Motor neuron (in vitro differentiated cells): ENCODE data around the gene SIPA1L3. TPM values are rescaled to one million over a fixed set of nuclear protein-coding genes. Genes with fewer than 3 reads are reported as not detected.
"Not testable (repeated sequence)": the region's sequence is repeated elsewhere in the genome, so short reads cannot be mapped to it uniquely, and the experiment has no call there.

Experiments
- ATAC-seq, 8 experiments: fragments of 200-7000 bp; cut with Tn5 transposase; replicated peaks in 6 of 8; 2 replicates each; pipeline ENCODE4 v1.8.0; 2021; ENCODE audit warnings: mild to moderate bottlenecking in 8 of 8, moderate library complexity in 8 of 8
- H3K27ac ChIP-seq, 2 donors: fragments of 250-450 bp; sonication (Bioruptor Pico); 2 replicates each; pipeline ENCODE4 v1.9.0; 2021; ENCODE audit warnings: antibody characterized with exemption in 2 of 2, mild to moderate bottlenecking in 2 of 2, moderate library complexity in 1 of 2
- H3K4me1 ChIP-seq, 2 donors: fragments of 250-450 bp; sonication (Bioruptor Pico); replicated peaks in 1 of 2; 2 replicates each; pipeline ENCODE4 v1.6.1; 2021; ENCODE audit warnings: antibody characterized with exemption in 2 of 2, mild to moderate bottlenecking in 2 of 2, moderate library complexity in 1 of 2
- H3K4me3 ChIP-seq, 5 donors: fragments of 250-450 bp; sonication (Bioruptor Pico); 2 replicates each; pipeline ENCODE4 v1.9.0; 2021; ENCODE audit warnings: antibody characterized with exemption in 5 of 5, mild to moderate bottlenecking in 5 of 5, moderate library complexity in 4 of 5
- WGBS, 10 experiments: fragments of 450-650 bp; shearing (Covaris generic); methylation state at CpG; one replicate each; pipeline ENCODE4 v1.0.0; 2022; 5-methylcytosine and 5-hydroxymethylcytosine counted together
- in situ Hi-C, 9 experiments: fragments of 400-800 bp; cut with MboI; loops; one replicate each; pipeline ENCODE4 v1.15.0; 2021; ENCODE audit warnings: low sequenced_read_pairs in 9 of 9, low pct_unique_long_range_greater_than_20kb in 2 of 9; ENCODE audit not compliant: unreplicated experiment in 9 of 9
- total RNA-seq, 8 experiments: library from RNA; unstranded; fragments of 300-600 nt; gene quantifications; 2 replicates each; pipeline versions ENCODE4 v1.2.3 to v1.2.4, GENCODE V29; 2022

The SIPA1L3 gene
- total RNA-seq, 8 experiments from 2014 or later, result 8.5 to 22.1 (median 15.1) TPM

- H3K27ac ChIP-seq, result peak overlapping the region in 1 of 2 donors; percentile 63
- peak in 5 of 8 experiments; percentile 32 to 77 (median 73) for ATAC-seq
- peaks cover 0 to 10% of the 10 kb centered on the region in 2 donors for H3K4me1 ChIP-seq
- in situ Hi-C loops, result loop anchor here in 4 of 9 experiments (25.0 kb wide), 4 partner anchors 166 to 441 kb away; partner anchors contain the start of genes CATSPERG (in 2 of the 4), DPF1 (in 1 of the 4) and PSMD8 (in 1 of the 4)
- no peak overlapping the region for H3K4me3 ChIP-seq
- 37 to 100% (median 79%) methylated on average over 1 to 12 of the region's 23 CpGs; no CpG with 5 or more reads in 1 of the 10 experiments for WGBS, 10 experiments
Observed at GRCh38 chr19:37920591-37921450, 13.8 kb downstream of the SIPA1L3 start.

GRCh38 chr19:37924573-37924972, 17.6 kb downstream of the SIPA1L3 start:
- ATAC-seq, H3K4me3 ChIP-seq, H3K27ac ChIP-seq: not testable (repeated sequence)
- 92 to 100% (median 97%) methylated on average over 2 to 4 of the region's 8 CpGs; no CpG with 5 or more reads in 4 of the 10 experiments for WGBS, 10 experiments
- H3K4me1 ChIP-seq, result peaks cover 18 to 26% of the 10 kb centered on the region in 2 donors
- in situ Hi-C loops, result loop anchor here in 4 of 9 experiments (25.0 kb wide), 4 partner anchors 163 to 438 kb away; partner anchors contain the start of genes CATSPERG (in 2 of the 4), DPF1 (in 1 of the 4) and PSMD8 (in 1 of the 4)

GRCh38 chr19:37925212-37925611, 18.2 kb downstream of the SIPA1L3 start:
- H3K4me1 ChIP-seq, result peaks cover 19 to 26% of the 10 kb centered on the region in 2 donors
- in situ Hi-C loops, result no loop called here
- no peak overlapping the region for H3K27ac ChIP-seq
- no peak for ATAC-seq
- H3K4me3 ChIP-seq, result no peak overlapping the region
- WGBS, 10 experiments, result 86 to 100% (median 92%) methylated on average over 1 to 3 of the region's 3 CpGs; no CpG with 5 or more reads in 3 of the 10 experiments

GRCh38 chr19:37926255-37926654, 19.2 kb downstream of the SIPA1L3 start:
- Histone ChIP-seq H3K4me1 (peaks cover 20% of the 10 kb centered on the region in 2 donors), H3K4me3 (no peak overlapping the region), H3K27ac (no peak overlapping the region)
- 20 to 100% (median 82%) methylated on average over 1 to 6 of the region's 10 CpGs; no CpG with 5 or more reads in 6 of the 10 experiments for WGBS, 10 experiments
- ATAC-seq, result no peak
- in situ Hi-C loops, result no loop called here

GRCh38 chr19:37926711-37927110, 19.7 kb downstream of the SIPA1L3 start:
- in situ Hi-C loops, result no loop called here
- Histone ChIP-seq H3K4me1 (peaks cover 24% of the 10 kb centered on the region in 2 donors), H3K27ac (no peak overlapping the region), H3K4me3 (no peak overlapping the region)
- 67 to 100% (median 80%) methylated on average over 1 to 4 of the region's 5 CpGs; no CpG with 5 or more reads in 5 of the 10 experiments for WGBS, 10 experiments
- ATAC-seq, result peak in 2 of 8 experiments; percentile 26 to 59

DNA sequence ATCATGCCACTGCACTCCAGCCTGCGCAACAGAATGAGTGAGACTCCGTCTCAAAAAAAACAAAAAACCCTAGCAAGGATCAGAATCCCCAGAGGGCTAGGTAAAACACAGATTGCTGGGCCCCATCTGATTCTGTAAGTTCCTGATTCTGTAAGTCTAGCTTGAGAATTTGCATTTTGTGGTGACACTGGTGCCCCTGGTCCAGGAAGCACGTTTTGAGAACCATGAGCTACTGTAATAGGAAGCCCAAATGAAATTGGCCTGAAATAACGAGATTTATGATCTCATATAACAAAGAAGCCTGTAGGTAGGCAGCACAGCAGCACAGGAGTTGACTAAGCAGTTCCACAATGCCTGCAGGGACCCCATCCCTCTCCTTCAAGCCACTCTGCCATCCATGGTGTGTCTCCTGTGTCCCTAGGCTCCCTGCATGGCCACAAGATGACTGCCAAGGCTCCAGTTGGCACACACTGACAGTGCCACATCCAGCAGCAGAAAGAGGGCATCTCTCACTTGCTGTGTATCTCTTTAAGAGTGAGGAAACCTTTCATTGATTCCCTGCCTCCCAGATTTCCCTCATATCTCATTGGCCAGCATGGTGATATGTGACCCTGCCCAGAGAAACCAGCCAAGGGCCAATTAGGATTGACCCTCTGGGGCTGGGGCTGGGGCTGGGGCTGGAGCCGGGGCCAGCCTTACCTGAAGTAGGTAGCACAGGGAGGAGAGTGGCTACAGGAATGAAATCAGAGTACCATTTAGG, 21.7 kb downstream of the SIPA1L3 start:
- H3K27ac ChIP-seq, result peak overlapping the region; percentile 16 to 40
- peak in 2 of 8 experiments; percentile 5 to 33 for ATAC-seq
- H3K4me1 ChIP-seq, result peaks cover 44% of the 10 kb centered on the region in 2 donors
- 0 to 57% (median 53%) methylated on average over 1 to 5 of the region's 5 CpGs; no CpG with 5 or more reads in 4 of the 10 experiments for WGBS, 10 experiments
- H3K4me3 ChIP-seq, result no peak overlapping the region
- in situ Hi-C loops, result no loop called here

DNA sequence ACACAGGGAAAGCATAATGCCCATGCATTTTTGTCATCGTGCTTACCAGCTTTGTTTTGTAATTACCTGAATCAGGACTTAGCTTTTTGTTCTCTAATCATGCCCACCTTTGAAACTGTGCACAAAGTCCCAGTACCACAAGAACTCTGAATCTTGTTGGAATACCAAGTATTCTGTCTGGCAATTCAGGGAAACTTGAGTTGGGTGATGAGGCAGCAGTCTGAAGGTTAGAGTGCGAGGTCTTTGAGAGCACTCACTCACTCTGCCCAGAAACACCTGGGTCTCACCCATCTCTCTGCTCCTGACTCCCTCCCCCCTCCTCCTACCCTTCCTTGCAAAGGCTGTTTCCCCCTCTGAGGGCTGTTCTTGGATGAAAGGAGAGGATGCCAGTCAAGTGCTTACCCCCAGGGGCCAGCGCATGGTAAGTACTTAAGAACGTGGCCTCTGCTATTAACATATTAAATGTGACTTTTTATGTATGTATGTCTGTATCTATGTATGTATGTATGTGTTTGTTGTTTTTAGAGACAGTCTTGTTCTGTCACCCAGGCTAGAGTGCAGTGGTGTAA, 22.4 kb downstream of the SIPA1L3 start:
- peak overlapping the region in 1 of 2 donors; percentile 16 for H3K27ac ChIP-seq
- ATAC-seq, result peak in 3 of 8 experiments; percentile 47 to 96 (median 48)
- no peak overlapping the region for H3K4me3 ChIP-seq
- in situ Hi-C loops, result no loop called here
- 57 to 100% (median 69%) methylated on average over 1 to 3 of the region's 4 CpGs; no CpG with 5 or more reads in 4 of the 10 experiments for WGBS, 10 experiments
- peaks cover 48 to 50% of the 10 kb centered on the region in 2 donors for H3K4me1 ChIP-seq

- Histone ChIP-seq H3K27ac (no peak overlapping the region), H3K4me3 (no peak overlapping the region), H3K4me1 (peaks cover 53 to 56% of the 10 kb centered on the region in 2 donors)
- 84 to 100% (median 92%) methylated on average over 2 to 3 of the region's 5 CpGs; no CpG with 5 or more reads in 7 of the 10 experiments for WGBS, 10 experiments
- no peak for ATAC-seq
- in situ Hi-C loops, result no loop called here
Observed at GRCh38 chr19:37930416-37930815, 23.4 kb downstream of the SIPA1L3 start.

DNA sequence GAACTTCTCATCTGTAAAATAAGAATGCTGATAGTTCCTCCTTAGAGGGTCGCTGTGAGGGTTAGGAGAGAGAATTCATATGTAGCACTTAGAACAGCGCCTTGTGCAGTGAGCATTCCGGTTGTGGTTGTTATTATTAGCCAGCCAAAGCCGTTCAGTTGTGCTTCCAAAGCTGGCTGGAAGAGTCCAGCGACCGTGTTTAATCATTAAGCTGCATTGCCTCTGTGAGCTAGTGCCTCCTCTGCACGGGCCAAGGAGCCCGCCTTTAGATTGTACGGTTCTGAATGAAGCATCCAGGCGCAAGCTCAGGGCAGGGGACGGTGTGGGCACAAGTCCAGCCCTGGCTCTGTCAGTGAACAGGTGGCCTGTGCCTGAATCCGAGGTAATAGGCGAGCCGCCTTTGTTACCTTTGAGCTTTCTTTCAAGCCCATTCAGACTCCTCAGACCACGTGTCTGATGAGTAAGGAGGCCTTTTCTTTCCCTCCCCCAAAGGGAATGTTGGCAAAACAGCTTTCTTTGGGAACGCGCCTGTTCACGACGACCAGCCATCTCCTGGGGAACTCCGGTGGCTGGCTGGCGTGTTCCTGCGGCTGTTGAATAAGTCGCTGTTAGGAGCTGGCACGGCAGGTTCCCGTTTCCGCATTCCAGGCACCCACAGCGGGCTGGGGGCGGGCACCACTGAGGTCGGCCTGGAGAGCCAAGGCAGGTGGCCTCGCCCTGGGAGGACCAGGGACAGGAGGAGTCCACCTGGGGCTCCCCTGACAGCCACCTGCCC, 25.1 kb downstream of the SIPA1L3 start:
- H3K27ac ChIP-seq, result peak overlapping the region; percentile 84 to 89
- peaks cover 53 to 56% of the 10 kb centered on the region in 2 donors for H3K4me1 ChIP-seq
- in situ Hi-C loops, result no loop called here
- H3K4me3 ChIP-seq, result no peak overlapping the region
- peak in 6 of 8 experiments; percentile 37 to 64 (median 47) for ATAC-seq
- 0 to 80% (median 7%) methylated on average over 1 to 16 of the region's 30 CpGs; no CpG with 5 or more reads in 2 of the 10 experiments for WGBS, 10 experiments

- WGBS, 10 experiments, result 40 to 100% (median 70%) methylated on average over 1 to 9 of the region's 12 CpGs; no CpG with 5 or more reads in 4 of the 10 experiments
- Histone ChIP-seq H3K4me3 (no peak overlapping the region), H3K27ac (peak overlapping the region; percentile 84 to 89), H3K4me1 (peaks cover 50 to 51% of the 10 kb centered on the region in 2 donors)
- peak in 1 of 8 experiments; percentile 18 for ATAC-seq
- in situ Hi-C loops, result no loop called here
Observed at GRCh38 chr19:37932985-37933936, 26.3 kb downstream of the SIPA1L3 start.

GRCh38 chr19:37933937-37934358, 26.9 kb downstream of the SIPA1L3 start:
- H3K27ac ChIP-seq, result peak overlapping the region; percentile 84 to 89
- 0 to 90% (median 10%) methylated on average over 2 to 9 of the region's 9 CpGs; no CpG with 5 or more reads in 6 of the 10 experiments for WGBS, 10 experiments

More at GRCh38 chr19:37933937-37934358, 26.9 kb downstream of the SIPA1L3 start:
- ATAC-seq, result peak in 6 of 8 experiments; percentile 57 to 91 (median 88)
- Histone ChIP-seq H3K4me3 (no peak overlapping the region), H3K4me1 (peaks cover 43 to 44% of the 10 kb centered on the region in 2 donors)
- in situ Hi-C loops, result no loop called here
